GM23338 (cell line): ENCODE data around the gene MIAT. TPM values are rescaled to one million over a fixed set of nuclear protein-coding genes. Genes with fewer than 3 reads are reported as not detected.

Experiments used
- ATAC-seq: fragments of 200-7000 bp; cut with Tn5 transposase; 3 replicates; pipeline ENCODE4 v1.9.1; 2020
- DNase-seq: peaks from one replicate; pipeline ENCODE4 v3.0.0-alpha.2; 2015; ENCODE audit warnings: low spot score
- H2AFZ ChIP-seq: fragments of 200-600 bp; sonication (generic); 2 replicates; pipeline ENCODE4 v1.8.0; 2016; ENCODE audit warnings: antibody characterized with exemption, mild to moderate bottlenecking, moderate library complexity
- H3F3A ChIP-seq: fragments of 200-600 bp; sonication (generic); replicated peaks from 2 replicates; pipeline ENCODE4 v1.8.0; 2017; ENCODE audit warnings: antibody characterized with exemption, mixed run types, low read depth
- H3K27ac ChIP-seq: fragments of 200-600 bp; sonication (generic); 2 replicates; pipeline ENCODE4 v1.6.1; 2016; ENCODE audit warnings: low read depth
- H3K27me3 ChIP-seq: fragments of 200-600 bp; sonication (generic); 2 replicates; pipeline ENCODE4 v1.8.0; 2016; ENCODE audit warnings: mild to moderate bottlenecking, mixed run types, moderate library complexity; ENCODE audit not compliant: insufficient read depth
- H3K36me3 ChIP-seq: fragments of 200-600 bp; sonication (generic); 2 replicates; pipeline ENCODE4 v1.8.0; 2016; ENCODE audit warnings: mild to moderate bottlenecking; ENCODE audit not compliant: insufficient read depth
- H3K4me1 ChIP-seq: fragments of 200-600 bp; sonication (generic); 2 replicates; pipeline ENCODE4 v1.8.0; 2016; ENCODE audit warnings: mild to moderate bottlenecking, moderate library complexity; ENCODE audit not compliant: insufficient read depth
- H3K4me2 ChIP-seq: fragments of 200-600 bp; sonication (generic); 2 replicates; pipeline ENCODE4 v1.7.1; 2017; ENCODE audit warnings: mixed run types
- H3K4me3 ChIP-seq: fragments of 200-600 bp; sonication (generic); 2 replicates; pipeline ENCODE4 v1.6.1; 2016; ENCODE audit warnings: mixed run types
- H3K79me2 ChIP-seq: fragments of 200-600 bp; sonication (generic); replicated peaks from 2 replicates; pipeline ENCODE4 v1.8.0; 2017; ENCODE audit warnings: mild to moderate bottlenecking; ENCODE audit not compliant: insufficient read depth
- H3K9me2 ChIP-seq: fragments of 200-600 bp; sonication (generic); 2 replicates; pipeline ENCODE4 v1.8.0; 2017; ENCODE audit not compliant: insufficient read depth
- H4K20me1 ChIP-seq: fragments of 200-600 bp; sonication (generic); replicated peaks from 2 replicates; pipeline ENCODE4 v1.8.0; 2017; ENCODE audit warnings: mild to moderate bottlenecking; ENCODE audit not compliant: insufficient read depth
- H3K27ac Mint-ChIP-seq: 2 replicates; pipeline ENCODE4 v1.8.0; 2020; ENCODE audit warnings: inconsistent platforms, mild to moderate bottlenecking, moderate library complexity, mixed read lengths
- H3K27me3 Mint-ChIP-seq: 3 replicates; pipeline ENCODE4 v1.8.0; 2022; ENCODE audit warnings: low read depth, mild to moderate bottlenecking, moderate library complexity, mixed read lengths, inconsistent platforms; ENCODE audit not compliant: insufficient read depth, poor library complexity
- H3K36me3 Mint-ChIP-seq: 3 replicates; pipeline ENCODE4 v1.8.0; 2021; ENCODE audit warnings: low read depth, mild to moderate bottlenecking, inconsistent platforms, moderate library complexity, mixed read lengths
- H3K4me1 Mint-ChIP-seq: 3 replicates; pipeline ENCODE4 v1.8.0; 2020; ENCODE audit warnings: mild to moderate bottlenecking, inconsistent platforms, mixed read lengths
- H3K4me3 Mint-ChIP-seq: 3 replicates; pipeline ENCODE4 v1.8.0; 2021; ENCODE audit warnings: moderate library complexity, mild to moderate bottlenecking, inconsistent platforms, mixed read lengths
- H3K9me3 Mint-ChIP-seq: 3 replicates; pipeline ENCODE4 v1.8.0; 2020; ENCODE audit warnings: moderate library complexity, mild to moderate bottlenecking, inconsistent platforms, mixed read lengths
- CREB1 ChIP-seq: fragments of 250-450 bp; sonication (Bioruptor Pico); IDR thresholded peaks from 2 replicates; pipeline ENCODE4 v1.5.0; 2020; ENCODE audit warnings: low read depth, mild to moderate bottlenecking, moderate library complexity
- EZH2 ChIP-seq: fragments of 200-600 bp; sonication (generic); IDR thresholded peaks from one replicate; pipeline ENCODE4 v1.8.0; 2017; ENCODE audit warnings: antibody characterized with exemption, mild to moderate bottlenecking, low read depth; ENCODE audit not compliant: unreplicated experiment
- EZH2phosphoT487 ChIP-seq: fragments of 200-600 bp; sonication (generic); IDR thresholded peaks from one replicate; pipeline ENCODE4 v1.8.1; 2018; ENCODE audit warnings: antibody characterized with exemption; ENCODE audit not compliant: unreplicated experiment
- JUNB ChIP-seq: IDR thresholded peaks from one replicate; pipeline ENCODE4 v1.6.1; 2016; ENCODE audit warnings: antibody characterized with exemption; ENCODE audit not compliant: unreplicated experiment
- NANOG ChIP-seq: IDR thresholded peaks from 2 replicates; pipeline ENCODE4 v1.6.1; 2016; ENCODE audit warnings: antibody characterized with exemption, borderline replicate concordance
- POLR2AphosphoS5 ChIP-seq: IDR thresholded peaks from 2 replicates; pipeline ENCODE4 v1.6.1; 2016; ENCODE audit warnings: antibody characterized with exemption, low read depth
- STAT1 ChIP-seq: IDR thresholded peaks from one replicate; pipeline ENCODE4 v1.6.1; 2016; ENCODE audit warnings: antibody characterized with exemption; ENCODE audit not compliant: unreplicated experiment
- ZNF114 ChIP-seq: fragments of 250-450 bp; sonication (Bioruptor Pico); IDR thresholded peaks from 2 replicates; pipeline ENCODE4 v1.5.0; 2020; ENCODE audit warnings: mild to moderate bottlenecking, moderate library complexity
- ZNF331 ChIP-seq: fragments of 250-450 bp; sonication (Bioruptor Pico); IDR thresholded peaks from 2 replicates; pipeline ENCODE4 v1.5.0; 2020; ENCODE audit warnings: low read depth, mild to moderate bottlenecking, moderate library complexity
- polyA plus RNA-seq: library from polyadenylated mRNA; unstranded; fragments of >200 nt; fragmentation: Nextera tagmentation; extraction: Ambion mirVana; gene quantifications from 2 replicates; pipeline ENCODE4 v1.2.1, GENCODE V29; 2016
- total RNA-seq: library from RNA; depleted of rRNA; stranded (reverse); fragments of >200 nt; shearing (Covaris generic); gene quantifications from 2 replicates; pipeline ENCODE4 v1.2.3, GENCODE V29; 2014
- TF ChIP-seq, protein P1 (sequence below): IDR thresholded peaks from one replicate; pipeline ENCODE4 v1.6.1; 2018; ENCODE audit warnings: antibody characterized with exemption; ENCODE audit not compliant: unreplicated experiment
- TF ChIP-seq, protein P2 (sequence below): fragments of 250-450 bp; sonication (Bioruptor Pico); IDR thresholded peaks from 2 replicates; pipeline ENCODE4 v1.5.0; 2020; ENCODE audit warnings: mild to moderate bottlenecking, moderate library complexity
- TF ChIP-seq, protein P3 (sequence below), 2 experiments: fragments of 200-600 bp in 1 of 2; sonication (generic) in 1 of 2; conservative IDR thresholded peaks; 2 replicates each; pipeline versions ENCODE4 v1.5.1 to v1.6.1; 2016 to 2017; ENCODE audit warnings: antibody characterized with exemption in 2 of 2, low read depth in 2 of 2, mild to moderate bottlenecking in 2 of 2, moderate library complexity in 1 of 2
- TF ChIP-seq, protein P4 (sequence below): IDR thresholded peaks from 2 replicates; pipeline ENCODE4 v1.6.1; 2016; ENCODE audit warnings: antibody characterized with exemption

Gene MIAT
- total and polyA plus RNA-seq, 2 experiments from 2014 or later: 10.0 to 63.6 TPM

DNA sequence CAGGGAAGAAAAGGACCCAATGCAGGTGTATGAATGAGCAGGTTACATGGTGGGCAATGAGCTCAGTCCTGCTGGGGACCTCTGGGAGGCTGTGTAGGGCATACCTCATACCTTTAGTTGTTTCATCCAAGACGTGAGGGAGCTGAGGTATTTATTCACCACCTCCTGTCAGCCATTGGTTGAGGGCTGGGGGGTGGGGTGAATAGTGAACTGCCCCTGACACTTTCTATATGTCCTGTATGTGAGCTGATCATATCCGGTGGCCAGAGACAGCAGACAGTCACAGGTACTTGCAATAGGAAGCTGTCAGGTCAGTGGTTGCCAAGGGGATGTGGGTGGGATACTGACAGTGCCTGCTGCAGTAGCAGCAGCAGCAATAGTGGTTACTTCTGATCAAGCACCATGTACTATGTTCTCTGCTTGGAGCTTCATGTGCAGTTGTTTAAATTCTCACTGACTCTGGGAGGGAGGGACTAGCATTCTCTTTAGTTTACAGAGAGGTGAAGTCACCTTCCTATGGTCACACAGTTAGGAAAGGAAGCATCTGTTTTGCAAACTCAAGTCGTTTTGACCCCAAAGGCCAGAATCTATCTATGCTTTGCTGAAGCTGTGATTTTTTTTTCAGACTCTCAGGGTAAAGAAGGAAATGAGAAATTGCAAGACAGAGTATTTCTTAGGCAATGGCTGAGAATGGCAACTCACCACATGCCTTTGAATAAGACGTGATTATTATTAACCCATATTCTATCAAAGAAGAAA is 54.0 kb downstream of the MIAT start:
- H4K20me1 ChIP-seq: no peaks in the 10 kb centered on the region
- 0 out of 2 replicates have a peak, but pooled peaks cover 12% of the 10 kb centered on the region for H3F3A ChIP-seq
- no peak for DNase-seq
- no peak overlapping the region for H3K4me3 ChIP-seq
- no peaks in the 10 kb centered on the region for H3K27me3 ChIP-seq
- H3K4me1 ChIP-seq: peaks cover 3% of the 10 kb centered on the region; the same call in 1 of the 2 replicates
- no peak for ATAC-seq
- H3K27ac ChIP-seq: no peak overlapping the region
- H3K9me2 ChIP-seq: no peaks in the 10 kb centered on the region
- Mint-ChIP-seq H3K36me3 (peaks cover 18% of the 10 kb centered on the region), H3K27me3 (peaks cover 2% of the 10 kb centered on the region), H3K4me1 (peaks cover 3% of the 10 kb centered on the region; the same call in 2 of the 3 replicates), H3K4me3 (no peak overlapping the region), H3K9me3 (peaks cover 20% of the 10 kb centered on the region), H3K27ac (no peak overlapping the region)
- H3K36me3 ChIP-seq: no peaks in the 10 kb centered on the region
- no peak for TF ChIP-seq NANOG
- TF ChIP-seq POLR2AphosphoS5: no peak
- TF ChIP-seq, protein P1, sequence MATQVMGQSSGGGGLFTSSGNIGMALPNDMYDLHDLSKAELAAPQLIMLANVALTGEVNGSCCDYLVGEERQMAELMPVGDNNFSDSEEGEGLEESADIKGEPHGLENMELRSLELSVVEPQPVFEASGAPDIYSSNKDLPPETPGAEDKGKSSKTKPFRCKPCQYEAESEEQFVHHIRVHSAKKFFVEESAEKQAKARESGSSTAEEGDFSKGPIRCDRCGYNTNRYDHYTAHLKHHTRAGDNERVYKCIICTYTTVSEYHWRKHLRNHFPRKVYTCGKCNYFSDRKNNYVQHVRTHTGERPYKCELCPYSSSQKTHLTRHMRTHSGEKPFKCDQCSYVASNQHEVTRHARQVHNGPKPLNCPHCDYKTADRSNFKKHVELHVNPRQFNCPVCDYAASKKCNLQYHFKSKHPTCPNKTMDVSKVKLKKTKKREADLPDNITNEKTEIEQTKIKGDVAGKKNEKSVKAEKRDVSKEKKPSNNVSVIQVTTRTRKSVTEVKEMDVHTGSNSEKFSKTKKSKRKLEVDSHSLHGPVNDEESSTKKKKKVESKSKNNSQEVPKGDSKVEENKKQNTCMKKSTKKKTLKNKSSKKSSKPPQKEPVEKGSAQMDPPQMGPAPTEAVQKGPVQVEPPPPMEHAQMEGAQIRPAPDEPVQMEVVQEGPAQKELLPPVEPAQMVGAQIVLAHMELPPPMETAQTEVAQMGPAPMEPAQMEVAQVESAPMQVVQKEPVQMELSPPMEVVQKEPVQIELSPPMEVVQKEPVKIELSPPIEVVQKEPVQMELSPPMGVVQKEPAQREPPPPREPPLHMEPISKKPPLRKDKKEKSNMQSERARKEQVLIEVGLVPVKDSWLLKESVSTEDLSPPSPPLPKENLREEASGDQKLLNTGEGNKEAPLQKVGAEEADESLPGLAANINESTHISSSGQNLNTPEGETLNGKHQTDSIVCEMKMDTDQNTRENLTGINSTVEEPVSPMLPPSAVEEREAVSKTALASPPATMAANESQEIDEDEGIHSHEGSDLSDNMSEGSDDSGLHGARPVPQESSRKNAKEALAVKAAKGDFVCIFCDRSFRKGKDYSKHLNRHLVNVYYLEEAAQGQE: no peak
- no peak for TF ChIP-seq ZNF114 (CRISPR knock-in tag)
- TF ChIP-seq, protein P2, sequence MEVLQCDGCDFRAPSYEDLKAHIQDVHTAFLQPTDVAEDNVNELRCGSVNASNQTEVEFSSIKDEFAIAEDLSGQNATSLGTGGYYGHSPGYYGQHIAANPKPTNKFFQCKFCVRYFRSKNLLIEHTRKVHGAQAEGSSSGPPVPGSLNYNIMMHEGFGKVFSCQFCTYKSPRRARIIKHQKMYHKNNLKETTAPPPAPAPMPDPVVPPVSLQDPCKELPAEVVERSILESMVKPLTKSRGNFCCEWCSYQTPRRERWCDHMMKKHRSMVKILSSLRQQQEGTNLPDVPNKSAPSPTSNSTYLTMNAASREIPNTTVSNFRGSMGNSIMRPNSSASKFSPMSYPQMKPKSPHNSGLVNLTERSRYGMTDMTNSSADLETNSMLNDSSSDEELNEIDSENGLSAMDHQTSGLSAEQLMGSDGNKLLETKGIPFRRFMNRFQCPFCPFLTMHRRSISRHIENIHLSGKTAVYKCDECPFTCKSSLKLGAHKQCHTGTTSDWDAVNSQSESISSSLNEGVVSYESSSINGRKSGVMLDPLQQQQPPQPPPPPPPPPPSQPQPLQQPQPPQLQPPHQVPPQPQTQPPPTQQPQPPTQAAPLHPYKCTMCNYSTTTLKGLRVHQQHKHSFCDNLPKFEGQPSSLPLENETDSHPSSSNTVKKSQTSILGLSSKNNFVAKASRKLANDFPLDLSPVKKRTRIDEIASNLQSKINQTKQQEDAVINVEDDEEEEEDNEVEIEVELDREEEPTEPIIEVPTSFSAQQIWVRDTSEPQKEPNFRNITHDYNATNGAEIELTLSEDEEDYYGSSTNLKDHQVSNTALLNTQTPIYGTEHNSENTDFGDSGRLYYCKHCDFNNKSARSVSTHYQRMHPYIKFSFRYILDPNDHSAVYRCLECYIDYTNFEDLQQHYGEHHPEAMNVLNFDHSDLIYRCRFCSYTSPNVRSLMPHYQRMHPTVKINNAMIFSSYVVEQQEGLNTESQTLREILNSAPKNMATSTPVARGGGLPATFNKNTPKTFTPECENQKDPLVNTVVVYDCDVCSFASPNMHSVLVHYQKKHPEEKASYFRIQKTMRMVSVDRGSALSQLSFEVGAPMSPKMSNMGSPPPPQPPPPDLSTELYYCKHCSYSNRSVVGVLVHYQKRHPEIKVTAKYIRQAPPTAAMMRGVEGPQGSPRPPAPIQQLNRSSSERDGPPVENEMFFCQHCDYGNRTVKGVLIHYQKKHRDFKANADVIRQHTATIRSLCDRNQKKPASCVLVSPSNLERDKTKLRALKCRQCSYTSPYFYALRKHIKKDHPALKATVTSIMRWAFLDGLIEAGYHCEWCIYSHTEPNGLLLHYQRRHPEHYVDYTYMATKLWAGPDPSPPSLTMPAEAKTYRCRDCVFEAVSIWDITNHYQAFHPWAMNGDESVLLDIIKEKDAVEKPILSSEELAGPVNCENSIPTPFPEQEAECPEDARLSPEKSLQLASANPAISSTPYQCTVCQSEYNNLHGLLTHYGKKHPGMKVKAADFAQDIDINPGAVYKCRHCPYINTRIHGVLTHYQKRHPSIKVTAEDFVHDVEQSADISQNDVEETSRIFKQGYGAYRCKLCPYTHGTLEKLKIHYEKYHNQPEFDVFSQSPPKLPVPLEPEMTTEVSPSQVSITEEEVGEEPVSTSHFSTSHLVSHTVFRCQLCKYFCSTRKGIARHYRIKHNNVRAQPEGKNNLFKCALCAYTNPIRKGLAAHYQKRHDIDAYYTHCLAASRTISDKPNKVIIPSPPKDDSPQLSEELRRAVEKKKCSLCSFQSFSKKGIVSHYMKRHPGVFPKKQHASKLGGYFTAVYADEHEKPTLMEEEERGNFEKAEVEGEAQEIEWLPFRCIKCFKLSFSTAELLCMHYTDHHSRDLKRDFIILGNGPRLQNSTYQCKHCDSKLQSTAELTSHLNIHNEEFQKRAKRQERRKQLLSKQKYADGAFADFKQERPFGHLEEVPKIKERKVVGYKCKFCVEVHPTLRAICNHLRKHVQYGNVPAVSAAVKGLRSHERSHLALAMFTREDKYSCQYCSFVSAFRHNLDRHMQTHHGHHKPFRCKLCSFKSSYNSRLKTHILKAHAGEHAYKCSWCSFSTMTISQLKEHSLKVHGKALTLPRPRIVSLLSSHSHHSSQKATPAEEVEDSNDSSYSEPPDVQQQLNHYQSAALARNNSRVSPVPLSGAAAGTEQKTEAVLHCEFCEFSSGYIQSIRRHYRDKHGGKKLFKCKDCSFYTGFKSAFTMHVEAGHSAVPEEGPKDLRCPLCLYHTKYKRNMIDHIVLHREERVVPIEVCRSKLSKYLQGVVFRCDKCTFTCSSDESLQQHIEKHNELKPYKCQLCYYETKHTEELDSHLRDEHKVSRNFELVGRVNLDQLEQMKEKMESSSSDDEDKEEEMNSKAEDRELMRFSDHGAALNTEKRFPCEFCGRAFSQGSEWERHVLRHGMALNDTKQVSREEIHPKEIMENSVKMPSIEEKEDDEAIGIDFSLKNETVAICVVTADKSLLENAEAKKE: no peak
- TF ChIP-seq EZH2phosphoT487: no peak
- no peak for TF ChIP-seq ZNF331 (CRISPR knock-in tag)
- TF ChIP-seq JUNB: no peak
- TF ChIP-seq EZH2: no peak
- TF ChIP-seq, protein P3, sequence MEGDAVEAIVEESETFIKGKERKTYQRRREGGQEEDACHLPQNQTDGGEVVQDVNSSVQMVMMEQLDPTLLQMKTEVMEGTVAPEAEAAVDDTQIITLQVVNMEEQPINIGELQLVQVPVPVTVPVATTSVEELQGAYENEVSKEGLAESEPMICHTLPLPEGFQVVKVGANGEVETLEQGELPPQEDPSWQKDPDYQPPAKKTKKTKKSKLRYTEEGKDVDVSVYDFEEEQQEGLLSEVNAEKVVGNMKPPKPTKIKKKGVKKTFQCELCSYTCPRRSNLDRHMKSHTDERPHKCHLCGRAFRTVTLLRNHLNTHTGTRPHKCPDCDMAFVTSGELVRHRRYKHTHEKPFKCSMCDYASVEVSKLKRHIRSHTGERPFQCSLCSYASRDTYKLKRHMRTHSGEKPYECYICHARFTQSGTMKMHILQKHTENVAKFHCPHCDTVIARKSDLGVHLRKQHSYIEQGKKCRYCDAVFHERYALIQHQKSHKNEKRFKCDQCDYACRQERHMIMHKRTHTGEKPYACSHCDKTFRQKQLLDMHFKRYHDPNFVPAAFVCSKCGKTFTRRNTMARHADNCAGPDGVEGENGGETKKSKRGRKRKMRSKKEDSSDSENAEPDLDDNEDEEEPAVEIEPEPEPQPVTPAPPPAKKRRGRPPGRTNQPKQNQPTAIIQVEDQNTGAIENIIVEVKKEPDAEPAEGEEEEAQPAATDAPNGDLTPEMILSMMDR (conservative IDR thresholded peaks at IDR 0.05; ENCODE audit: low read depth in 2 of 2): no peak
- TF ChIP-seq, protein P4, sequence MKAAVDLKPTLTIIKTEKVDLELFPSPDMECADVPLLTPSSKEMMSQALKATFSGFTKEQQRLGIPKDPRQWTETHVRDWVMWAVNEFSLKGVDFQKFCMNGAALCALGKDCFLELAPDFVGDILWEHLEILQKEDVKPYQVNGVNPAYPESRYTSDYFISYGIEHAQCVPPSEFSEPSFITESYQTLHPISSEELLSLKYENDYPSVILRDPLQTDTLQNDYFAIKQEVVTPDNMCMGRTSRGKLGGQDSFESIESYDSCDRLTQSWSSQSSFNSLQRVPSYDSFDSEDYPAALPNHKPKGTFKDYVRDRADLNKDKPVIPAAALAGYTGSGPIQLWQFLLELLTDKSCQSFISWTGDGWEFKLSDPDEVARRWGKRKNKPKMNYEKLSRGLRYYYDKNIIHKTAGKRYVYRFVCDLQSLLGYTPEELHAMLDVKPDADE: no peak
- TF ChIP-seq STAT1: no peak
- TF ChIP-seq CREB1 (CRISPR knock-in tag): no peak
- H2AFZ ChIP-seq: no peak overlapping the region
- H3K79me2 ChIP-seq: no peaks in the 10 kb centered on the region
- no peak overlapping the region for H3K4me2 ChIP-seq
